Spinal cord (tissue), 10 donors: Measurements from ENCODE around the gene SCUBE2. TPM values are rescaled to one million over a fixed set of nuclear protein-coding genes. Genes with fewer than 3 reads are reported as not detected.

Source experiments
- DNase-seq, 6 donors: peaks; one replicate each; pipeline versions ENCODE4 v3.0.0 to v3.0.0-alpha.2; 2013 to 2015; ENCODE audit warnings: low spot score in 6 of 6, low read depth in 4 of 6
- H3K27ac ChIP-seq: one replicate; pipeline ENCODE4 v1.5.1; 2013; ENCODE audit warnings: low read depth, low read length, control low read depth
- H3K27me3 ChIP-seq: one replicate; pipeline ENCODE4 v1.6.1; 2013; ENCODE audit warnings: low read length; ENCODE audit not compliant: control insufficient read depth, insufficient read depth
- H3K36me3 ChIP-seq: one replicate; pipeline ENCODE4 v1.6.1; 2013; ENCODE audit warnings: low read length; ENCODE audit not compliant: control insufficient read depth, insufficient read depth
- H3K4me1 ChIP-seq: one replicate; pipeline ENCODE4 v1.6.1; 2013; ENCODE audit warnings: low read length; ENCODE audit not compliant: control insufficient read depth, insufficient read depth
- H3K4me3 ChIP-seq: one replicate; pipeline ENCODE4 v1.5.1; 2013; ENCODE audit warnings: low read depth, low read length, control low read depth
- H3K9me3 ChIP-seq: one replicate; pipeline ENCODE4 v1.6.1; 2013; ENCODE audit warnings: low read length; ENCODE audit not compliant: control insufficient read depth, insufficient read depth
- WGBS: methylation state at CpG from one replicate; pipeline ENCODE4 v1.1.5; 2013; ENCODE audit warnings: missing lambda C conversion rate; ENCODE audit not compliant: insufficient coverage; 5-methylcytosine and 5-hydroxymethylcytosine counted together
- polyA plus RNA-seq, 2 donors: library from polyadenylated mRNA; unstranded; fragments of 120-200 nt; gene quantifications; one replicate each; pipeline ENCODE4 v1.2.1, GENCODE V29; 2013; ENCODE audit not compliant: insufficient read length in 2 of 2
- total RNA-seq, 2 donors: library from RNA; depleted of rRNA in 1 of 2; stranded (reverse); fragments of 120-200 nt in 1 of 2; fragments of >200 nt in 1 of 2; gene quantifications; one replicate each; pipeline versions ENCODE4 v1.2.3 to v1.2.4, GENCODE V29; 2013 to 2014
- donor health status: healthy.

Gene SCUBE2
- total and polyA plus RNA-seq, 4 donors, result 15.9 to 29.4 (median 22.6) TPM

GRCh38 chr11:9038541-9038940, 52.9 kb downstream of the SCUBE2 start:
- H3K27me3 ChIP-seq, result no peaks in the 10 kb centered on the region
- DNase-seq, result no peak
- H3K9me3 ChIP-seq, result no peaks in the 10 kb centered on the region
- H3K4me3 ChIP-seq, result no peak overlapping the region
- peaks cover 11% of the 10 kb centered on the region for H3K4me1 ChIP-seq
- WGBS, result 100% methylated on average over 1 of the region's 3 CpGs
- H3K27ac ChIP-seq, result no peak overlapping the region
- H3K36me3 ChIP-seq, result peaks cover 8% of the 10 kb centered on the region

- 0% methylated on average over 1 of the region's 1 CpG for WGBS
- Histone ChIP-seq H3K27me3 (no peaks in the 10 kb centered on the region), H3K27ac (no peak overlapping the region), H3K4me1 (peaks cover 11% of the 10 kb centered on the region), H3K36me3 (peaks cover 8% of the 10 kb centered on the region), H3K9me3 (no peaks in the 10 kb centered on the region), H3K4me3 (no peak overlapping the region)
- DNase-seq, result no peak
Observed at GRCh38 chr11:9037963-9038362, 53.4 kb downstream of the SCUBE2 start.

- no peaks in the 10 kb centered on the region for H3K9me3 ChIP-seq
- peaks cover 8% of the 10 kb centered on the region for H3K36me3 ChIP-seq
- no peak overlapping the region for H3K4me3 ChIP-seq
- DNase-seq, result peak in 2 of 6 donors; percentile 23 to 62
- 42% methylated on average over 5 of the region's 7 CpGs for WGBS
- H3K27me3 ChIP-seq, result no peaks in the 10 kb centered on the region
- no peak overlapping the region for H3K27ac ChIP-seq
- peaks cover 11% of the 10 kb centered on the region for H3K4me1 ChIP-seq
Observed at GRCh38 chr11:9037046-9037780, 54.2 kb downstream of the SCUBE2 start.

GRCh38 chr11:9030601-9031000, 60.8 kb downstream of the SCUBE2 start:
- DNase-seq, result no peak
- Histone ChIP-seq H3K9me3 (no peaks in the 10 kb centered on the region), H3K4me1 (peaks cover 29% of the 10 kb centered on the region), H3K4me3 (no peak overlapping the region), H3K27ac (no peak overlapping the region), H3K36me3 (peaks cover 16% of the 10 kb centered on the region), H3K27me3 (no peaks in the 10 kb centered on the region)
- whole genome bisulfite sequencing, result 91% methylated on average over 5 of the region's 5 CpGs

- Histone ChIP-seq H3K4me3 (no peak overlapping the region), H3K27ac (peak overlapping the region; percentile 50), H3K36me3 (peaks cover 16% of the 10 kb centered on the region), H3K27me3 (no peaks in the 10 kb centered on the region), H3K4me1 (peaks cover 29% of the 10 kb centered on the region), H3K9me3 (no peaks in the 10 kb centered on the region)
- DNase-seq, result peak in 1 of 6 donors; percentile 86
- 63% methylated on average over 6 of the region's 7 CpGs for WGBS
Observed at GRCh38 chr11:9029422-9029821, 62.0 kb downstream of the SCUBE2 start.

GRCh38 chr11:9028581-9028980, 62.8 kb downstream of the SCUBE2 start:
- 33% methylated on average over 1 of the region's 1 CpG for WGBS

GRCh38 chr11:9025101-9025850, 66.1 kb downstream of the SCUBE2 start:
- DNase-seq, result peak in 2 of 6 donors; percentile 72 to 95
- Histone ChIP-seq H3K4me3 (no peak overlapping the region), H3K9me3 (no peaks in the 10 kb centered on the region), H3K36me3 (peaks cover 10% of the 10 kb centered on the region), H3K27ac (no peak overlapping the region), H3K27me3 (no peaks in the 10 kb centered on the region), H3K4me1 (peaks cover 24% of the 10 kb centered on the region)
- WGBS, result 83% methylated on average over 4 of the region's 9 CpGs

More at GRCh38 chr11:9028581-9028980, 62.8 kb downstream of the SCUBE2 start:
- peak in 2 of 6 donors; percentile 63 to 64 for DNase-seq
- Histone ChIP-seq H3K4me3 (no peak overlapping the region), H3K27me3 (no peaks in the 10 kb centered on the region), H3K9me3 (no peaks in the 10 kb centered on the region), H3K36me3 (peaks cover 16% of the 10 kb centered on the region), H3K4me1 (peaks cover 29% of the 10 kb centered on the region), H3K27ac (no peak overlapping the region)

- no peak for DNase-seq
- peaks cover 8% of the 10 kb centered on the region for H3K36me3 ChIP-seq
- H3K4me1 ChIP-seq, result peaks cover 7% of the 10 kb centered on the region
- no peak overlapping the region for H3K27ac ChIP-seq
- no peak overlapping the region for H3K4me3 ChIP-seq
- H3K27me3 ChIP-seq, result no peaks in the 10 kb centered on the region
- WGBS, result 79% methylated on average over 5 of the region's 9 CpGs
- no peaks in the 10 kb centered on the region for H3K9me3 ChIP-seq
Observed at GRCh38 chr11:9022961-9023680, 68.3 kb downstream of the SCUBE2 start.

- no peak overlapping the region for H3K27ac ChIP-seq
- no peaks in the 10 kb centered on the region for H3K27me3 ChIP-seq
- no peak overlapping the region for H3K4me3 ChIP-seq
- H3K36me3 ChIP-seq, result no peaks in the 10 kb centered on the region
- no peaks in the 10 kb centered on the region for H3K9me3 ChIP-seq
- H3K4me1 ChIP-seq, result peaks cover 6% of the 10 kb centered on the region
- DNase-seq, result no peak
- 67% methylated on average over 4 of the region's 8 CpGs for WGBS
Observed at GRCh38 chr11:9020916-9021315, 70.5 kb downstream of the SCUBE2 start.
